Body of pancreas (tissue), 2 donors: ENCODE measurements around the gene TMEM14C. TPM values are rescaled to one million over a fixed set of nuclear protein-coding genes. Genes with fewer than 3 reads are reported as not detected.

Source experiments
- small RNA-seq: library from RNA; depleted of rRNA; stranded (forward); fragments of <200 nt; gene quantifications from one replicate; pipeline ENCODE3, GENCODE V24; 2016
- total RNA-seq, 2 donors: library from RNA; depleted of rRNA; stranded (reverse); fragments of >200 nt; gene quantifications; one replicate each; pipeline ENCODE4 v1.1.0, GENCODE V29; 2016

TMEM14C gene
- total RNA-seq, 2 donors from 2014 or later = 31.6 to 61.0 TPM

Small RNAs within 50 kb of the gene (small RNA-seq; reads per million reads assigned to genes)
- gene RF00019 = not detected
- not detected for gene RNA5SP203

Other genes with a start within 250 kb of the TMEM14C start
- gene GCNT2, start 201.7 kb upstream of the TMEM14C start, total RNA-seq = 1 to 10 TPM; 4.4 to 7.6 TPM
- not detected for gene C6orf52, start 28.5 kb upstream of the TMEM14C start, total RNA-seq
- gene PAK1IP1, start 28.1 kb upstream of the TMEM14C start, total RNA-seq = 1 to 10 TPM; 2.1 to 8.6 TPM
- gene TMEM14B, start 24.7 kb downstream of the TMEM14C start, total RNA-seq = 10 to 100 TPM; 49.3 to 49.4 TPM
- gene MAK, start 115.5 kb downstream of the TMEM14C start, total RNA-seq = under 1 TPM in 1 of 2 donors, not detected in 1; 0.26 TPM
- gene GCM2, start 159.0 kb downstream of the TMEM14C start, total RNA-seq = not detected
- gene SYCP2L, start 164.0 kb downstream of the TMEM14C start, total RNA-seq = 1 to 10 TPM; 2.1 to 3.3 TPM